HG03097 (cell line): ENCODE measurements around the gene P2RX3.
"Not testable (repeated sequence)": the region's sequence is repeated elsewhere in the genome, so short reads cannot be mapped to it uniquely, and the experiment has no call there.

Experiments used
- ATAC-seq: cut with Tn5 transposase; IDR thresholded peaks from one replicate; pipeline ENCODE4 v1.9.1; 2021; ENCODE audit not compliant: unreplicated experiment, low FRiP score

P2RX3 gene

DNA sequence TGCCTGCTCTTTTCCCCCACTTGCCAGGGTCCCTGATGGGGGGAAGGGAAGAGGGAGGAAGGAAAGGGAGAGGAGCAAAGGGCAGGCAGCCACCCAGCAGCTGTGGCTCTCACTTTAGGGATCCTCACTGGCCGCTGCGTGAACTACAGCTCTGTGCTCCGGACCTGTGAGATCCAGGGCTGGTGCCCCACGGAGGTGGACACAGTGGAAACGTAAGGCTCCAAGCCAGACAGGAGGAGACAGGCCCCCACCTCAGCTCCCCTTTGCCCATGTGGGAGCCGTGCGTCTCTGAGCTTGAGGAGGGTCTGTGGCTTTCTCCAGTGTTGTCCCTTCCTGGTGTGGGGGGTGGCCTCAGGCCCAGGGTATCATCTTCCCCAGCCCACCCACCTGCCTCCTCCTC lies 9.9 kb downstream of the P2RX3 start:
- no peak for ATAC-seq

DNA sequence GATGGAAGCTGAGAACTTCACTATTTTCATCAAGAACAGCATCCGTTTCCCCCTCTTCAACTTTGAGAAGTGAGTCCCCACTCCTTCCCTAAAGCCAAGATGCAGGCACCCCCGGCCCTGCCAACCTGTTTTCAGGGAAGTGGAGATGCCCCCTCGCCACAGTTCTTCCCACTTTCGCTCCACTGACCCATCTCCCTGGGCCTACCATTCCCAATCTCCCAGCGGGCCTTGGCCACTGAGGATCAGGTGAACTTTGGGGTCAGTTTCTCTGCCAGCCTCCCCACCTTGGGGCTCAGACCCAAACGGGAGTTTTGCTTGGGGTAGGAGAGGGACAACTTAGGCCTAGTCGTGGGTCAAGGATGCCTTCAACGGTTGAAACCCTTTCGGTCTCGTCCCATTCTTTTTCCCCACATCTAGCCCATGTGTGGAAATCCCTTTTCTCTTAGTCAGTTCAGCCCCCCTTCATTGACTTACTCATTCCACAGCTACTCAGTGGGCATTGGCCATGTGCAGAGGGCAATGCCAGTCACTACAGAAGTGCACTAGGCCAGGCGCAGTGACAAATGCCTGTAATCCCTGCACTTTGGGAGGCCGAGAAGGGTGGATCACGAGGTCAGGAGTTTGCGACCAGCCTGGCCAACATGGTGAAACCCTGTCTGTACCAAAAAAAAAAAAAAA lies 10.6 kb downstream of the P2RX3 start:
- no peak for ATAC-seq

DNA sequence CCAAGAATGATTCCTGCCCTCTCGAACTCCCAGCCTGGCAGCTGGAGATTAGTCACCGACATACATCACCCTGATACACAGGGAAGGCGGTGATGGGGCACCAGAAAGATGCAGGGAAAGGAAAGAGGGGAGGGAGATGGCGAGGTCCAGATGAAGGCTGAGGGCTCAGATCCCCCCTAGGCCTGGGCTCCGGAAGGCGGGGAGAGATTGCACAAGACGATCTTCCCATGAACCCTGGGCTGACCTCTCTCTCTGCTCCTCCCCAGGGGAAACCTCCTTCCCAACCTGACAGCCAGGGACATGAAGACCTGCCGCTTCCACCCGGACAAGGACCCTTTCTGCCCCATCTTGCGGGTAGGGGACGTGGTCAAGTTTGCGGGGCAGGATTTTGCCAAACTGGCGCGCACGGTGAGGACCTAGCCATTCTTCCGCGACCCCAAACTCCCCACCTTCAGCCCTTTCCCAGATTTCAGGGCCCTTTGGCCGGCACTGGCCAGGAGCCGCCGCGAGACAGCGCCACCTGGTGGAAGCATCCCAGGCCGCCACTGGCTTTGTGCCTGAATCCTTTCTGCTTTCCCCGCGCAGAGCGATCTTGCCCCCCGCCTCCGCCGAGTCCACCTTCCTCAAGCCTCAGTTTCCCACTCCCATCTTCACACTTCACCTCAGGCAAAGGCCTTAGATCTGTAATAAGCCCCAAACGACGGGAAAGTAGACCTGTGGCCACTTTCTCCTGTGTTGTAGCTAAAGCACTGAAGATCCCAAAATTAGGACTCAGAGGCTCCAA lies 11.5 kb downstream of the P2RX3 start:
- no peak for ATAC-seq

DNA sequence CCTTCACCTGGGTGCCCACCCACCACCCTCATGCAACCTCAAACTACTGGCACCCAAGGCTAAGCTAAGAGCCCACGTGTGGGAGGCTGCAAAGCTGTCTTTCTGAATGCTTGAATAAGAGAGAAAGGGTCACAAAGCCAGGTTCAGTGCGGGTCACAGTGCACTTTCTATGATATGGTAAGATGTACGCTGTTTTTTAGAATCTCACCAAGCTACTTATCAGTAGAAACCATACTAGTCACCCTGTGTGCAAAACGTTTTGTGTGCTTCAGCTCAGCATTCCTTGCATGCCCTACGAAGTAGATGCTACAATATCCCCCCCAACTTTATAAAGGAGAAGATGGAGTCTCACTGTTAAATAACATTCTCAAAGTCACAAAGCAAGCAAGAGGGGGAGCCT lies 14.9 kb downstream of the P2RX3 start:
- ATAC-seq = no peak

DNA sequence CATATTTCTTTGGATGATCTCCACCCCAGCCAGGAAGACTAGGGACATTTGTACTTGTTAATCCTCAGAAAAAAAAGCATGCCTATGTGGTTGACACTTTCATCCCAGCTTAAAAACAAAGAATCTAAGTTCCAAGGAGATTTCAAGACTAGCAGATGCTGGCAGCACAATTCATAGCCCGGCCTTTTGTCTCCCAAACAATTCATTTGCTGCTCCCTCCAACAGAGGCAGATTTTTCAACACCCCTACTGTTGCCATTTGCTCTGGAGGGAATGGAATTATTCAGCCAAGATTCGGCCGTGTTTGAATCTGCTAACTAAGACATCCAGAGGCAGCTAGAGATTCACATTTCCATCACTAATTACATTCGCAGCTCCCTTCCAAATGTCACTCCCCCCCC lies 15.3 kb downstream of the P2RX3 start:
- ATAC-seq = no peak

DNA sequence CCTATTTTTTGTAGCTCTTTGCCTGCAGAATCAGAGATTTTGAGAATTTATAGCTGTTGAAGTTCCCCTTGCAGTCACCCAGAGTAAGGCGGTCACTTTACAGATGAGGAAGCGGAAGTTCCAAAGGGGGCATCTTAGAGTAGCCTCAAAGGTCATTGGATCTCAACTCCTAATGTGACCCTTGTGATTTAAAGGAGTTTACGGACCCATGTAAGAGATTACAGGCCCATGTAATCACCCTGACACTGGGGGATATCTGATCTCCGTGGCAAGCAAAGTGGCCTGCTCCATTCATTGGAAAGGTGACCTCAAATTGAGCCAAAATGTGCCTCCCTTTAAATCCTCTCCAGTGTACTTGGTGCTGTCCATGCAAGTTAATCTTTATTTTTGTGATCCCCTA lies 15.7 kb downstream of the P2RX3 start:
- no peak for ATAC-seq

DNA sequence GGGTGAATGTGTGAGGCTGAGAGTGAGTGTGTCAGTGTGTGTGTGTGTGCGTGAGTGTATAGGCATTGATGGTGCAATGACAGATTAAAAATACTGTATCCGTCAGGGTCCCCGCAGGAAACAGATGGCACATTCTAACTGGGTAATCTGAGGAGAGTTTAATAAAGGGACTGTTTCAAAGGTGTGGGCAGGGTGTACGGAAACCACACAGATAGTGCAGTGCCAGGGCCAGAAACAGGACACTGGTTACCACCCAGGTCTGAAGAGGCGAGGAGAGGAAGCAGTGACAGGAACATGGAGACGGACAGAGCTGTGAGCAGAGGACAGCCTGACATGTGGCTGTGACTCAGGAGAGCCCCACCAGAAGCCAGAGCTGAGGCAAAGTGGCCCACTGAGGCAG lies 16.5 kb downstream of the P2RX3 start:
- no peak for ATAC-seq

DNA sequence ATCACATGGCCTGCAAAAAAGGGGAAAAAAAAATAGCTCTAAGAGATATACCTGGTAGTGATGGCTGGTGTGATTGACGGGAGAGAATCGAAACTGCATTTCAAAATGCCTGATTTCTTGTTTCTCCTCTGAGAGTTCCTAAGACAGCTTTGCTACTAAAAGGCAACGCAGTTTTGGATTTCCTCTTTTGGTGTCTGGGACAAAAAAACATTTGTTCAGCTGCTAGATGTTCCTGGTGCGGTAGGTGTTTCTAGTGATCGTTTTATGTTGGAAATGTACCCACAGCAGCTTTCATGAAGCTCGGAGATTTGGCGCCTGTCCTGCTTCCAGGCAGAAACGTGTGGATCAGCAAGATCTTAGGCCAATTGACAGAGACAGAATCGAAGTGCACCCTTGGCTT lies 18.1 kb downstream of the P2RX3 start:
- no peak for ATAC-seq

DNA sequence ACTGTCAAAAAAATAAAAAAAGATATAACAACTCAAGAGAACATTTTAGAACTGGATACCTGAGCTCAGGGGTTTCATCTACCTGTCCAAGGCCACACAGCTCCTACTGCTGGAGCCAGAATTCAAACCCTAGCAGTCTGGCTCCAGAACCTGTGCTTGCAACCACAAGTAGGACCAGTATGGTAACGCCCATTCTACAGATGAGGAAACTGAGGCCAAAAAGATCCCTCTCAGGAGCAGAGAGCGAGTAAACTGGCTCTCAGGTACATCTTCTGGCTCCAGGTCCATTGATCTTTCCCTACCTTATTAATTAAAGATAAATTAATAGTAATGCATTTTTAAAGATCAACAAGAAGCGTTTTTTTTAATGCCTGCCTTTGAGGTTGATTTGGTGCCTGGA lies 19.2 kb downstream of the P2RX3 start:
- no peak for ATAC-seq

DNA sequence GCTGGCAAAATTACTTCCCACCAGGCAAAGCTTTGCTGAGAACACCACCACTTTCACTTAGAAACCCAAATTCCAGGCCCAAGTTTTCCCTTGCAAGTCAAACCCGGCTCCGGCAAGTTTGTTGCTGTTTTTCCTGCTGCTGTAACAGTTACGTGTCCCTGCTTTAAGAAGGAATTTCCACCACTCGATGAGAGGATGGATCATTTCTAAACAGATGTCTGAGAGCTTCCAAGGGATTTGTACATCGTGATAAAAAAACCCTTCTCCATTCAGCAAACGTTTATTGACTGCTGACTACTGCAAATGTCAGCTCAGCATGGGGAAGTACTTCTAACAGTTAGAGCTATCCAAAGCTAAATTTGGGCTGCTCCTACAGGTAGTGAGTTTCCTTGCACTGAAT lies 19.7 kb downstream of the P2RX3 start:
- ATAC-seq = no peak

DNA sequence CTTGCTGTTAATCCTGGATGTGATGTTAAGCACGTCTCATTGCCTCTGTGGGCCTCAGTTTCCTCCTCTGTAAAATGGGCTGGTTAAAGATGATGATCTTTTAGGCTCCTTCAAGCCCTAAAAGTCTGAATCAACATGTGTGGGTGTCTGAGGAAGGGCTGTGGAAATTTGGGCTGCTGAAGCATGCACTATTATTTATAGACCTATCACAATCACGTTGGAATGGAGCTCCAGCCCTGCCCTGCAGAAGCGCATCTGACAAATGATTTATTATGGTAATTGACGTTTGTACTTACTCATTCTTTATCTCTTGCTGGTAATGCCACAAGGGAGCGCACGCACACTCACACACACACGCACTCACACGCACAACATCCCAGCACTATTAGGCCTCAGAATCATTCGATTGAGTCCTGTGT lies 20.4 kb downstream of the P2RX3 start:
- ATAC-seq = no peak

DNA sequence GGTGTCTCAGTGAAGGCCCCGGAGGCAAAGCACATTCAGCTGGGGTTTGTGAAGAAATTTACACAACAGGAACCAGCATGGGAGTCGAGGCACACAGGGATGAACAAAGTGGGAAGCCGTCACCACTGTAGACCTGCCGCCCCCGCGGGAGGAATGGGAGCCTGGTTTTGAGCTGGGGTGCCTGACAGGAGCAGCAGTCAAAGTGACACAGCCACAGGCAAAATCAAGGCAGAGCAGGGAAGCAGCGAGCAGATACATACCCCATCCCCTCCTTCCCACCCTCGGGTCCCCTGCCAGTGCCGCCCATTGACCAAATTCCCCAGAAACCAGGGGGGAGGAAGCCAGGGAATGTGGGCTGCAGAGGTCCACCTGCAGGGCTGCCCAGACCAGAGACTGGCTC lies 20.8 kb downstream of the P2RX3 start:
- no peak for ATAC-seq

DNA sequence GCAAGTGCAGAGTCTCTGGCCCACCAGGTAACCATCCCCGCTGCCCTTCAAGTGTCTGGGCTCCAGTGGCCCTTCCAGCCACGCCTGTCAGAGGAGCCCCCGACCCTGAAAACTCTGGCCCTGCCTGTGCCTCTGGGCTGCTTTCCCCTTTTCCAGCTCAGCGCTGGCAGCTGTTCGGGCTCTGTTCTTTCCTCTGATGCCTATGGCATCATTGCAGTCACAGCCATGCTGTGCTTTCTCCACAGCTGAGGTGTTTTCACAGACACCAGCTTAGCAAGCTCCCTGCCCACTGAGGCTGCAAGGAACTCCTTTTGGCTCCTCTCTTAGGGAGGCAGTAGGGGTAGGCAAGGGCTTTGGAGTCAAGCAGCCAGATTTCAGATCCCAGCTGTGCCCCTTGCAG lies 21.2 kb downstream of the P2RX3 start:
- ATAC-seq = no peak

DNA sequence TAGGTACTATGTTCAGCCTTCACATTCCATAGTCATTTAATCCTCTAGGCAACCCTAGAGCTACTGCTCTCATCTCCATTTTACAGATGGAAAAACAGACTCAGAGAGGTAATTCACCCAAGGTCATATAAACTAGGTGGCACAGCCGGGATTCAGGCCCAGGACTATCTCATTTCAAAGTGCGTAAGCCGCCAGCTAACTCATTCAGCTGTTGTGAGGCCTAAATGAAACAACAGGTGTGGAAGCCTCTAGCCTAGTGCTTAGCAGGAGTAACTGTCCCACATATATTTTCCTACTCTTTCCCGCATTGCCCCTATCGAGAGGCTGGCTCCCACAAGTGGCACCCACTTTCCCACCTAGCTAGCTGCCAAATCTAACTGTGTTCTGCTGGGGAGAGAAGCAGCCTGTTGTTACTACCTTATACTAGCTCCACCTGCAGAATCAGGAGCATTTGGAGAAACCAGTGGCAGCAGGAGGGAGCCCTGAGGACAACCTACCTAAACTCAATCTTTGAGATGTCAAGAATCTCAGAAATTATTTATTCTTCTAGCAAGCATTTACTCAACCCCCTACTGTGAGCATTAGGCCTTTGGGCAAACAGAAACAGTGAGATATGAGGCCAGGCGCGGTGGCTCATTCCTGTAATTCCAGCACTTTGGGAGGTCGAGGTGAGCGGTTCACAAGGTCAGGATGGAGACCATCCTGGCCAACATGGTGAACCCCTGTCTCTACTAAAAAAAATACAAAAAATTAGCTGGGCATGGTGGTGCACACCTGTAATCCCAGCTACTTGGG lies 21.9 kb downstream of the P2RX3 start:
- ATAC-seq = no peak

DNA sequence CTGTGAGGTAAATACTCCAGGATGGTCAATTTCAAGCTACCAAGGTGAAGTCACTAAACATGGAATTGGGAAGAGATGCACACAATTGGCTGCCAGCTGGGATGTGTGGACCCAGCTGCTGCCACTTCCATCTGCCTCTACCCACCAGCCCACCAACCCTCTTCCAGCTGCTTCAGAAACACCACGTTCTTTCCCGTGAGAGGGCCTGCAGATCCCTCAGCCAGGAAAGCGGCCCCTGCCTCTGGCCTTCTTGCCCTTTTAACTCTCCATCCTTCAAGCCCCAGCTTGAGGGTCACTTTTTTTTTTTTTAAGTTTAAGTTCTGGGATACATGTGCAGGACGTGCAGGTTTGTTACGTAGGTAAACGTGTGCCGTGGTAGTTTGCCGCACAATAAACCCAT lies 22.8 kb downstream of the P2RX3 start:
- ATAC-seq = no peak

DNA sequence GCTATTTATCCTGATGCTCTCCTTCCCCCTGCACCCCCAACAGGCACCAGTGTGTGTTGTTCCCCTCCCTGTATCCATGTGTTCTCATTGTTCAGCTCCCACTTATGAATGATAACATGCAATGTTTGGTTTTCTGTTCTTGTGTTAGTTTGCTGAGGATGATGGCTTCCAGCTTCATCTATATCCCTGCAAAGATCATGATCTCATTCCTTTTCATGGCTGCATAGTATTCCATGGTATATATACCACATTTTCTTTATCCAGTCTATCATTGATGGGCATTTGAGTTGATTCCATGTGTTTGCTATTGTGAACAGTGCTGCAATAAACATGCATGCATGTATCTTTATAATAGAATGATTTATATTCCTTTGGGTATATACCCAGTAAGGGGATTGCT lies 23.3 kb downstream of the P2RX3 start:
- not testable (repeated sequence) for ATAC-seq

DNA sequence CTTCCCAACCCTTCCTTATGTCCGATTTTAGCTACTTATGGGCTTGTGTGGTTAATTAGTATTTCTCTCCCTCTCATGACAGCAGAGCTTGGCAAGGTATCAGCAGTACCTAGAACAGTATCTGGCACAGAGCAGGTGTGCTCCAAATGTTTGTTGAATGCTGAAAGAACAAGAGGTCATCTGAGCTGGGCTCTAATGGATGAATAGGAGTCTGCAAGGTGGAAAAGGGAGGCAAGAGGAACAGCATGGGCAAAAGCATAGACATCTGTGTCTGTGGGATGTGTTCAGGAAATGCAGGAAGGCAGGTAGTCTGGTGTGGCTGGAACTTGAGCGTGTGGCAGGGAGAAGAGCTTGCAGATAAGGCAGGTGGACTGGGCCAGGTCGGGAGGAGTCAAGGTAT lies 23.8 kb downstream of the P2RX3 start:
- ATAC-seq = no peak

DNA sequence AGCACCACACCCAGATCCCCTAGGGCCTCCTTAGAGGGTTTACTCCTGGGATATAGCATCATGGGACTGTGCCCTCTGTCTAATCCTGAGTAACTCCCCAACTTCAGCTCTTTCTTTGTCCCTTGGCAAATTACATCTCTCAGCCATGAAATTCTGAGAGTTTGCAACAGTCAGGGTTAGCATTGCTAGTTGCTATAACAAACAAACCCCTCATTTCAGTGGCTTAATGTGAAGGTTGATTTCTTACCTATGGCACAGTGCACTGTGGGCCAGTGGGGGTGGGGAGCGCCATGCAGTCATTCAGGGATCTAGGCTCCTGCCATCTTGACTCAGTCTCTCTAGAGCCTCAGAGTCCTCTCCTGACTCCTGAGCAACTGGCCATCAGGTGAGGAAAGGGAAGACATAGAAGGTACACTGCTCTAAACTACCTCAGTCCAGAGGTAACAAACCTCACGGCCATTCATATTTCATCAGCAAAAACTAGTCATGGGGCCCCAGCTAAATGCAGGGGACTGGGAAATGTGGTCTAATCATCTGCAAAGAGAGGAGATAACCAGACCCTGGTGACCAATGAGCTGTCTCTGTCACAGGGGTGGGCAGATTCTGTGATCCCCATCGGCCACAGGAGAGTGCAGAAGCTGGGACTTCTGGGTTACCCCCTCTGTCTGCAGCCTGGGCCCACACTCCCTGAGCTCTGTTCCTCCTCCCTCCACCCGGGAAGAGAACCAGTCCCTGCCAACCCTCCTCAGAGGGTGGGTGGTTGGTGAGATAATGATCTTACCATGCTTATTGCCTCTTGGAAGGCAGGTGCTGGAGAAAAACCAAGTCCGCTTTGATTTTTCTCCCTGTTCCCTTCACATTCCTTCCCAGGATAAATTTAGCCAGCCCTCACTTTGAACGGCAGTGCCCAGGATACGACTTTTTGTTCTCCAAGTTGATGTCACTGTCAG lies 25.3 kb downstream of the P2RX3 start:
- ATAC-seq = no peak

DNA sequence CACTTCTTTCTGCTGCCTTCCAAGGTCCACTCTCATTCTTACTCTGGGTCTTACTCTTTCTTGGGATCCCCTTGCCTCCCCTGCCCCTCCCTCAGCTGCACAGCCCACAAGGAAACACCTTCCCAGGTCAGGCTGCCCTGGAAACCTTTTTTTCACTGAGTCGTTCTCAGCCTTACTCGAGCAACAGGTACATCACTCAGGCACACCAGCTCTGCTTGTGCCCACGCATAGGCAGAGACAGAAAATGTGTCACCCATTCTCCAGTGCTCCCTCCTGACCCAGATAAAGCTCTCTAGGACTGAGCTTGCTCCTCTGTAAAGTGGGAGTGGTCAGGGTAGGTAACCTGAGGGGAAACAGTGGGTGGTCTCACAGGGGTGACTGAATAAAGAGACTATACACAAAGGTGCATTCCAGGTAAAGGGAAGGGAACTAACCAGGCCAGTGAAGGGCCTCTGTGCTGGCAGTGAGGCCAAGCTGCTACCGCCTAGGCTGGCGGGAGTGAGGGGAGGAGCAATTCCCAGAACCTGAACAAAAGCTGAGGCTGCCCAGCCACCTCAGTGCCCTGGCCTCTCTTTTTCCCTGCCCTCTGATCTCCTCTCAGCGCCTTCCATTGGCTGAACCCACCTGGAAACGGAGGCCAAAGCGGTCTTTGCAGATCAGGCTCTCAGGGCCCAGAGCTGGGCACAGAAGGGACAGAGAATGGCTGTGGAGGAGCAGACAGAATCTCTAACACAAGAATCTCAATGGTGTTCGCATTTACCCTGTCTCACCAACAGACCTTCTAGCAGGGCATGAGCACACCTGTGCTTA lies 26.9 kb downstream of the P2RX3 start:
- no peak for ATAC-seq
